ENCODE data around the gene ODAD3.

GRCh38 chr19:11422163-11423065 lies 12.5 kb downstream of the ODAD3 start:
- TF ChIP-seq CTCF (IDR thresholded peaks at IDR 0.05) (no peak), POLR2A (IDR thresholded peaks at IDR 0.05) (no peak), POLR2AphosphoS5 (IDR thresholded peaks at IDR 0.05) (peak in 1 of 3 donors; percentile 24), EP300 (IDR thresholded peaks at IDR 0.05; ENCODE audit: low read depth) (no peak)
